CD14-positive monocyte (primary cell): ENCODE measurements around the gene COL6A1. TPM values are rescaled to one million over a fixed set of nuclear protein-coding genes. Genes with fewer than 3 reads are reported as not detected.
A peak's percentile ranks its signal among the peaks of the same experiment; 100 is the strongest.

ENCODE experiments used
- DNase-seq, 3 donors: peaks; one replicate each; pipeline ENCODE4 v3.0.0-alpha.2; 2011 to 2022
- H2AFZ ChIP-seq: 2 replicates; pipeline ENCODE4 v1.6.0; 2012; ENCODE audit warnings: mild to moderate bottlenecking, low read depth, low read length, inconsistent platforms; ENCODE audit not compliant: insufficient read depth, poor library complexity, severe bottlenecking
- H3K27ac ChIP-seq, 2 donors: 1 replicate in 1 of 2; 2 replicates in 1 of 2; pipeline ENCODE4 v1.5.1; 2012 to 2013; ENCODE audit warnings: low read length in 2 of 2, control low read depth in 1 of 2, inconsistent platforms in 1 of 2, low read depth in 1 of 2, mild to moderate bottlenecking in 1 of 2
- H3K27me3 ChIP-seq, 2 donors: one replicate each; pipeline versions ENCODE4 v1.6.0 to v1.6.1; 2011 to 2013; ENCODE audit warnings: low read length in 2 of 2; ENCODE audit not compliant: control insufficient read depth in 2 of 2, insufficient read depth in 2 of 2
- H3K36me3 ChIP-seq, 2 donors: replicated peaks in 1 of 2; 1 replicate in 1 of 2; 2 replicates in 1 of 2; pipeline versions ENCODE4 v1.5.1 to v1.6.1; 2012 to 2013; ENCODE audit warnings: low read length in 2 of 2, control low read depth in 1 of 2, inconsistent platforms in 1 of 2, mild to moderate bottlenecking in 1 of 2; ENCODE audit not compliant: insufficient read depth in 2 of 2, control insufficient read depth in 1 of 2
- H3K4me1 ChIP-seq, 2 donors: 1 replicate in 1 of 2; 2 replicates in 1 of 2; pipeline versions ENCODE4 v1.5.1 to v1.6.1; 2012 to 2013; ENCODE audit warnings: low read length in 2 of 2, control low read depth in 1 of 2, inconsistent platforms in 1 of 2, mild to moderate bottlenecking in 1 of 2, moderate library complexity in 1 of 2; ENCODE audit not compliant: insufficient read depth in 2 of 2, control insufficient read depth in 1 of 2
- H3K4me2 ChIP-seq: replicated peaks from 2 replicates; pipeline ENCODE3; 2012; ENCODE audit warnings: low read length, moderate library complexity, mild to moderate bottlenecking; ENCODE audit not compliant: poor library complexity, severe bottlenecking; ENCODE audit errors: extremely low read depth
- H3K4me3 ChIP-seq, 3 experiments: fragments of 200-600 bp in 1 of 3; sonication (generic) in 1 of 3; replicated peaks in 1 of 3; 1 replicate in 2 of 3; 2 replicates in 1 of 3; pipeline ENCODE4 v1.5.1; 2011 to 2013; ENCODE audit warnings: low read length in 3 of 3, mild to moderate bottlenecking in 3 of 3, control low read depth in 2 of 3, low read depth in 2 of 3, inconsistent platforms in 1 of 3, moderate library complexity in 1 of 3
- H3K79me2 ChIP-seq: 2 replicates; pipeline ENCODE4 v1.6.0; 2012; ENCODE audit warnings: mild to moderate bottlenecking, control low read depth, inconsistent platforms, low read length, moderate library complexity; ENCODE audit not compliant: insufficient read depth
- H3K9ac ChIP-seq: 2 replicates; pipeline ENCODE4 v1.6.0; 2017; ENCODE audit warnings: low read length, mild to moderate bottlenecking; ENCODE audit not compliant: insufficient read depth, poor library complexity, severe bottlenecking
- H3K9me3 ChIP-seq, 2 donors: replicated peaks in 1 of 2; 1 replicate in 1 of 2; 2 replicates in 1 of 2; pipeline versions ENCODE4 v1.5.1 to v1.6.1; 2012 to 2013; ENCODE audit warnings: low read length in 2 of 2, control low read depth in 1 of 2; ENCODE audit not compliant: control insufficient read depth in 1 of 2, insufficient read depth in 1 of 2
- H4K20me1 ChIP-seq: 2 replicates; pipeline ENCODE4 v1.6.0; 2012; ENCODE audit warnings: mild to moderate bottlenecking, low read length, control low read depth, moderate library complexity; ENCODE audit not compliant: insufficient read depth
- H3K27ac Mint-ChIP-seq, 7 donors: one replicate each; pipeline ENCODE4 v1.8.0; 2020; ENCODE audit warnings: mild to moderate bottlenecking in 7 of 7, mixed read lengths in 7 of 7, moderate library complexity in 6 of 7, inconsistent platforms in 2 of 7
- H3K27me3 Mint-ChIP-seq, 3 donors: one replicate each; pipeline ENCODE4 v1.8.0; 2021 to 2022; ENCODE audit warnings: low read depth in 3 of 3, mild to moderate bottlenecking in 3 of 3, mixed read lengths in 3 of 3, moderate library complexity in 3 of 3, inconsistent platforms in 1 of 3
- H3K36me3 Mint-ChIP-seq, 2 donors: one replicate each; pipeline ENCODE4 v1.8.0; 2020; ENCODE audit warnings: mixed read lengths in 2 of 2, inconsistent platforms in 1 of 2, mild to moderate bottlenecking in 1 of 2
- H3K4me1 Mint-ChIP-seq: one replicate; pipeline ENCODE4 v1.8.0; 2020; ENCODE audit warnings: mild to moderate bottlenecking, mixed read lengths
- H3K4me3 Mint-ChIP-seq, 2 donors: one replicate each; pipeline ENCODE4 v1.8.0; 2020; ENCODE audit warnings: mild to moderate bottlenecking in 2 of 2, mixed read lengths in 2 of 2, moderate library complexity in 1 of 2
- H3K9me3 Mint-ChIP-seq, 7 donors: one replicate each; pipeline ENCODE4 v1.8.0; 2020 to 2022; ENCODE audit warnings: mixed read lengths in 7 of 7, mild to moderate bottlenecking in 6 of 7, moderate library complexity in 6 of 7, inconsistent platforms in 2 of 7
- WGBS: methylation state at CpG from one replicate; pipeline ENCODE4 v1.1.5; 2013; ENCODE audit warnings: missing lambda C conversion rate; ENCODE audit not compliant: insufficient coverage; 5-methylcytosine and 5-hydroxymethylcytosine counted together
- intact Hi-C, 2 donors: fragments of 100-400 bp; cut with micrococcal nuclease; formaldehyde crosslinking; loops; one replicate each; pipeline versions ENCODE4 v1.15.0 to v1.15.1; 2023
- polyA plus RNA-seq, 3 donors: library from polyadenylated mRNA; depleted of rRNA in 1 of 3; unstranded in 2 of 3; stranded (reverse) in 1 of 3; fragments of 300-500 nt in 2 of 3; fragments of >200 nt in 1 of 3; fragmentation: Illumina TruSeq in 2 of 3; gene quantifications; 1 replicate in 2 of 3; 2 replicates in 1 of 3; pipeline ENCODE4 v1.2.3, GENCODE V29; 2012 to 2021
- TF ChIP-seq, protein P1 (sequence below): fragments of 200-600 bp; IDR thresholded peaks from one replicate; pipeline ENCODE4 v1.8.0; 2022; ENCODE audit warnings: antibody characterized with exemption, mild to moderate bottlenecking

The COL6A1 gene
- polyA plus RNA-seq, 3 donors = 0.08 to 0.11 (median 0.10) TPM

DNA sequence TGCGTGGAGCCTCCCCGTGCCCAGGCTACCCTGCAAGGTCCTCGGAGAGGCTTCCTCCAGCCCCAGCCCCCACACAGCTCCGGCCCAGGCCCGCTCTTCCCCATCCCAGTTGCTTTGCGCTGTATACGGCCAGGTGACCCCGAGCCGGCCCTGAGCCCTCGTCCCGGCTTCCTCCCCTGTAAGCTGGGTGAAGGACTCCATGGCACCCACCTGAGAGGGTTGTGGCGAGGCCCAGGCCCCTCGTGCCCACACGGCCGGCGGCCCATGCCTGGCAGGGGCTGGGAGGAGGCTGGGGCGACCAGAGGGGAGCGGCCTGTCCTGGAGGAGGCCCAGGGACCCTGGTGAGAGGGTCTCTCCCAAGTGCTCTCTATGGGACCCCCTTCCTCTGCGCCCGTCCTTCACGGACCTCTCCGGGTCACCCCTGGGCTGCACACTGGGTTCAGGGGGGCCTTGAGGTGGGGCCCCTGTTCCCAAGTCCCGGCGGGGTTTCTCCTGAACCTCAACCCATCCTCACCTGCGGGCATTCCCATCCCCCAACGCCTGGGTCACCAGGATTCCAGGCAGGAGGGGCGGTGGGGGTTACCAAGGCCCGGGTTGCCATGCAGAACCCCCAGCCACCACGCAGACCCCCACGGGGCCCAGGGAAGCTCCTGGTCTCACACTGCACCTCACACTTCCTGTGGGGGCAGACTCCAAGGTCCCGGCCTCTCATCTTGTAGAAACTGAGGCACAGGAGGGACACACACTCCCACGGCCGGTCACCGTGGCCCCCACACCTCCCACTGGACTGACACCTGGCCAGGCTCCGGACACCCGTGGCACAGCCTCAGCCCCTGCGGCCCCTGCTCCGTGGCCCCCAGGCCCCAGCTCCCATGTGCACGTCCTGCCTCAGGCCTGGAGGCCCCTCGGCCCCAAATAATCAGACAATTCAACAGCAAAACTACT is 25.2 kb downstream of the COL6A1 start:
- H3K4me2 ChIP-seq = no peak overlapping the region
- H2AFZ ChIP-seq = no peak overlapping the region
- peaks cover 37 to 65% (median 42%) of the 10 kb centered on the region in 7 donors for H3K9me3 Mint-ChIP-seq
- H3K9ac ChIP-seq = no peak overlapping the region
- H3K27me3 ChIP-seq = no peaks in the 10 kb centered on the region
- H3K36me3 ChIP-seq = no peaks in the 10 kb centered on the region
- no peak overlapping the region for H3K27ac ChIP-seq
- no peaks in the 10 kb centered on the region for H3K4me1 ChIP-seq
- H3K9me3 ChIP-seq = peaks cover 26 to 70% of the 10 kb centered on the region in 2 donors
- H4K20me1 ChIP-seq = no peaks in the 10 kb centered on the region
- intact Hi-C loops = no loop called here
- H3K27me3 Mint-ChIP-seq = peaks cover 0 to under 1% (median 0%) of the 10 kb centered on the region in 3 donors
- H3K4me3 ChIP-seq = no peak overlapping the region
- TF ChIP-seq, protein P1, sequence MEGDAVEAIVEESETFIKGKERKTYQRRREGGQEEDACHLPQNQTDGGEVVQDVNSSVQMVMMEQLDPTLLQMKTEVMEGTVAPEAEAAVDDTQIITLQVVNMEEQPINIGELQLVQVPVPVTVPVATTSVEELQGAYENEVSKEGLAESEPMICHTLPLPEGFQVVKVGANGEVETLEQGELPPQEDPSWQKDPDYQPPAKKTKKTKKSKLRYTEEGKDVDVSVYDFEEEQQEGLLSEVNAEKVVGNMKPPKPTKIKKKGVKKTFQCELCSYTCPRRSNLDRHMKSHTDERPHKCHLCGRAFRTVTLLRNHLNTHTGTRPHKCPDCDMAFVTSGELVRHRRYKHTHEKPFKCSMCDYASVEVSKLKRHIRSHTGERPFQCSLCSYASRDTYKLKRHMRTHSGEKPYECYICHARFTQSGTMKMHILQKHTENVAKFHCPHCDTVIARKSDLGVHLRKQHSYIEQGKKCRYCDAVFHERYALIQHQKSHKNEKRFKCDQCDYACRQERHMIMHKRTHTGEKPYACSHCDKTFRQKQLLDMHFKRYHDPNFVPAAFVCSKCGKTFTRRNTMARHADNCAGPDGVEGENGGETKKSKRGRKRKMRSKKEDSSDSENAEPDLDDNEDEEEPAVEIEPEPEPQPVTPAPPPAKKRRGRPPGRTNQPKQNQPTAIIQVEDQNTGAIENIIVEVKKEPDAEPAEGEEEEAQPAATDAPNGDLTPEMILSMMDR = no peak
- no peaks in the 10 kb centered on the region for H3K36me3 Mint-ChIP-seq
- H3K27ac Mint-ChIP-seq = no peak overlapping the region
- 93% methylated on average over 25 of the region's 40 CpGs for WGBS
- H3K79me2 ChIP-seq = no peaks in the 10 kb centered on the region
- no peaks in the 10 kb centered on the region for H3K4me1 Mint-ChIP-seq
- DNase-seq = peak in 1 of 3 donors; percentile 2
- H3K4me3 Mint-ChIP-seq = no peak overlapping the region

GRCh38 chr21:46007492-46007868 is 25.9 kb downstream of the COL6A1 start:
- H3K9me3 ChIP-seq = peaks cover 20 to 64% of the 10 kb centered on the region in 2 donors
- no peaks in the 10 kb centered on the region for H3K4me1 ChIP-seq
- no peaks in the 10 kb centered on the region for H3K27me3 ChIP-seq
- no peak overlapping the region for H3K4me3 ChIP-seq
- Mint-ChIP-seq H3K36me3 (no peaks in the 10 kb centered on the region), H3K4me3 (no peak overlapping the region), H3K27me3 (peaks cover 0 to 2% (median 0%) of the 10 kb centered on the region in 3 donors), H3K4me1 (no peaks in the 10 kb centered on the region), H3K27ac (peak overlapping the region in 1 of 7 donors; percentile 80), H3K9me3 (peaks cover 34 to 59% (median 40%) of the 10 kb centered on the region in 7 donors)
- H3K4me2 ChIP-seq = no peak overlapping the region
- no peaks in the 10 kb centered on the region for H3K36me3 ChIP-seq
- H3K79me2 ChIP-seq = no peaks in the 10 kb centered on the region
- no peak for DNase-seq
- intact Hi-C loops = no loop called here
- no peak overlapping the region for H3K9ac ChIP-seq
- TF ChIP-seq, protein P1 = no peak
- H4K20me1 ChIP-seq = no peaks in the 10 kb centered on the region
- no peak overlapping the region for H3K27ac ChIP-seq
- no peak overlapping the region for H2AFZ ChIP-seq
- 87% methylated on average over 4 of the region's 4 CpGs for WGBS
